HepG2 (cell line): ENCODE measurements around the gene LRTM2. TPM values are rescaled to one million over a fixed set of nuclear protein-coding genes. Genes with fewer than 3 reads are reported as not detected.

ENCODE experiments used
- ATAC-seq: fragments of 200-7000 bp; cut with Tn5 transposase; 3 replicates; pipeline ENCODE4 v1.9.1; 2020; ENCODE audit warnings: mild to moderate bottlenecking, moderate library complexity
- BruUV-seq: library from RNA; stranded (reverse); fragments of 400-500 nt; replicated peaks from 2 replicates; lab custom pipeline; 2021; lab: Mats Ljungman, UMichigan
- CTCF ChIA-PET: fragments of 300-600 bp; formaldehyde crosslinking; extraction: SDS; loops from one replicate; lab custom pipeline; 2021; ENCODE audit warnings: low total read pairs, inconsistent platforms, low intra/inter-chr PET ratio; lab: Yijun Ruan, JAX
- POLR2A ChIA-PET: fragments of 350-600 bp; sonication (Branson Sonifier 250); formaldehyde crosslinking; loops from one replicate; lab custom pipeline; 2020; ENCODE audit warnings: antibody characterized with exemption, inconsistent platforms; lab: Yijun Ruan, JAX
- DNase-seq: peaks from one replicate; pipeline ENCODE4 v3.0.0-alpha.2; 2015; ENCODE audit warnings: low spot score
- FAIRE-seq: peaks from 3 replicates; lab custom pipeline; 2011; peaks lifted over from hg19 to GRCh38; lab: Jason Lieb, UNC
- H2AFZ ChIP-seq: one replicate; pipeline ENCODE4 v1.6.1; 2011; ENCODE audit warnings: low read length, inconsistent platforms
- H3K27ac ChIP-seq: fragments of 300-600 bp; 3 replicates; pipeline ENCODE4 v1.8.0; 2011; ENCODE audit warnings: mixed run types, mild to moderate bottlenecking, mixed read lengths, low read length, inconsistent platforms; ENCODE audit not compliant: insufficient read depth; ENCODE audit errors: extremely low read length
- H3K27me3 ChIP-seq, 2 experiments: fragments of 200-600 bp in 1 of 2; 2 replicates in 1 of 2; 3 replicates in 1 of 2; pipeline versions ENCODE4 v1.6.0 to v1.8.0; 2011; ENCODE audit warnings: low read length in 2 of 2, mild to moderate bottlenecking in 2 of 2, moderate library complexity in 2 of 2, inconsistent platforms in 1 of 2; ENCODE audit not compliant: insufficient read depth in 2 of 2, control insufficient read depth in 1 of 2
- H3K36me3 ChIP-seq, 2 experiments: fragments of 200-600 bp in 1 of 2; replicated peaks in 1 of 2; 2 replicates in 1 of 2; 3 replicates in 1 of 2; pipeline versions ENCODE4 v1.5.1 to v1.8.0; 2011; ENCODE audit warnings: low read length in 2 of 2, inconsistent platforms in 1 of 2; ENCODE audit not compliant: insufficient read depth in 2 of 2, control insufficient read depth in 1 of 2
- H3K4me1 ChIP-seq: 2 replicates; pipeline ENCODE4 v1.5.1; 2012; ENCODE audit warnings: low read length, inconsistent platforms; ENCODE audit not compliant: insufficient read depth
- H3K4me2 ChIP-seq: 2 replicates; pipeline ENCODE4 v1.6.0; 2011; ENCODE audit warnings: low read depth, low read length, inconsistent platforms
- H3K4me3 ChIP-seq, 3 experiments: fragments of 200-600 bp in 1 of 3; sonication (generic), shearing (Covaris generic) in 1 of 3; replicated peaks in 1 of 3; 2 replicates each; pipeline ENCODE4 v1.5.1; 2011 to 2016; ENCODE audit warnings: low read length in 3 of 3, inconsistent platforms in 2 of 3, low read depth in 2 of 3, mild to moderate bottlenecking in 2 of 3, control low read depth in 1 of 3, mixed read lengths in 1 of 3; ENCODE audit not compliant: insufficient read depth in 1 of 3
- H3K79me2 ChIP-seq: one replicate; pipeline ENCODE4 v1.6.1; 2011; ENCODE audit warnings: low read length, inconsistent platforms; ENCODE audit not compliant: insufficient read depth
- H3K9ac ChIP-seq: 2 replicates; pipeline ENCODE4 v1.6.0; 2011; ENCODE audit warnings: mild to moderate bottlenecking, low read depth, low read length, inconsistent platforms; ENCODE audit not compliant: insufficient read depth
- H3K9me3 ChIP-seq: 2 replicates; pipeline ENCODE4 v1.5.1; 2012; ENCODE audit warnings: mild to moderate bottlenecking, low read length
- H4K20me1 ChIP-seq: 2 replicates; pipeline ENCODE4 v1.6.0; 2011; ENCODE audit warnings: inconsistent platforms, mild to moderate bottlenecking, low read length, moderate library complexity; ENCODE audit not compliant: insufficient read depth
- GMEB1 ChIP-seq: sonication (generic); formaldehyde crosslinking; IDR thresholded peaks from 2 replicates; pipeline ENCODE4 v1.5.1; 2020; ENCODE audit warnings: missing genetic modification reagents, mild to moderate bottlenecking, borderline replicate concordance
- KLF16 ChIP-seq, 2 experiments: sonication (generic) in 1 of 2; formaldehyde crosslinking in 1 of 2; IDR thresholded peaks; 2 replicates each; pipeline versions ENCODE4 v1.6.1 to v1.8.0; 2016 to 2023; ENCODE audit warnings: missing genetic modification reagents in 2 of 2, missing compliant biosample characterization in 1 of 2
- MEIS2 ChIP-seq: sonication (generic); formaldehyde crosslinking; IDR thresholded peaks from 2 replicates; pipeline ENCODE4 v1.9.0; 2021; ENCODE audit warnings: mild to moderate bottlenecking, missing genetic modification reagents
- ZNF878 ChIP-seq: sonication (generic); formaldehyde crosslinking; IDR thresholded peaks from 2 replicates; pipeline ENCODE4 v1.8.1; 2023; ENCODE audit warnings: mild to moderate bottlenecking, missing genetic modification reagents, moderate library complexity
- WGBS: methylation state at CpG from one replicate; pipeline ENCODE4 v1.1.6; 2017; ENCODE audit warnings: low lambda C conversion rate; 5-methylcytosine and 5-hydroxymethylcytosine counted together
- in situ Hi-C: cut with HindIII; loops from 2 replicates; pipeline ENCODE4 v1.10.0; 2017; ENCODE audit warnings: low pct_unique_long_range_greater_than_20kb; ENCODE audit not compliant: extremely low pct_ligation_motif_present
- intact Hi-C: fragments of 100-400 bp; cut with micrococcal nuclease; formaldehyde crosslinking; loops from one replicate; pipeline ENCODE4 v1.10.0; 2022; ENCODE audit not compliant: unreplicated experiment
- polyA plus RNA-seq, 8 experiments: library from polyadenylated mRNA; depleted of rRNA in 3 of 8; stranded (reverse) in 7 of 8; unstranded in 1 of 8; fragments of >200 nt; fragmentation: Illumina TruSeq in 4 of 8; extraction: Trizol in 4 of 8; gene quantifications; 2 replicates each; pipeline versions ENCODE4 v1.2.1 to v1.2.3, GENCODE V29; 2011 to 2016; ENCODE audit warnings: low read depth in 4 of 8, missing spikeins in 1 of 8, mixed read lengths in 1 of 8; ENCODE audit not compliant: insufficient read depth in 1 of 8
- total RNA-seq, 5 experiments: library from RNA; depleted of rRNA; stranded (reverse); fragments of >200 nt; fragmentation: Illumina TruSeq; extraction: Trizol; gene quantifications; 2 replicates each; pipeline ENCODE4 v1.2.3, GENCODE V29; 2016; ENCODE audit warnings: low read depth in 1 of 5

LRTM2 gene
- total and polyA plus RNA-seq, 2 of the 13 experiments (the other 11 are each of a cell fraction or from before 2014, with no cell fraction given): 0.09 TPM; not detected in 1

- Histone ChIP-seq H3K79me2 (peaks cover 74% of the 10 kb centered on the region), H3K27me3 (no peaks in the 10 kb centered on the region), H2AFZ (no peak overlapping the region), H3K36me3 (peaks cover 7 to 75% of the 10 kb centered on the region in 2 experiments), H4K20me1 (no peaks in the 10 kb centered on the region), H3K4me1 (peaks cover 21% of the 10 kb centered on the region), H3K4me2 (no peak overlapping the region), H3K27ac (no peak overlapping the region), H3K9ac (no peak overlapping the region), H3K4me3 (no peak overlapping the region), H3K9me3 (no peaks in the 10 kb centered on the region)
- POLR2A ChIA-PET: no interaction called here
- BruUV-seq: TSS peak; percentile 12
- no peak for TF ChIP-seq KLF16 (CRISPR knock-in tag; IDR thresholded peaks at IDR 0.05)
- TF ChIP-seq ZNF878 (CRISPR knock-in tag): no peak
- TF ChIP-seq MEIS2 (CRISPR knock-in tag): no peak
- TF ChIP-seq GMEB1 (CRISPR knock-in tag): no peak
- CTCF ChIA-PET: no interaction called here
- intact Hi-C loops (no loop called here), in situ Hi-C loops (no loop called here)
- DNase-seq: no peak
- no peak for FAIRE-seq
- no peak for ATAC-seq
- over 99% methylated on average over 4 of the region's 4 CpGs for WGBS
Measured at GRCh38 chr12:1773937-1774655, 46.3 kb upstream of the LRTM2 start.
